Lower leg skin (tissue), 3 donors: Measurements from ENCODE around the gene H6PD.

Experiments
- POLR2A ChIP-seq, 2 donors: fragments of 450-650 bp; IDR thresholded peaks; one replicate each; pipeline ENCODE4 v1.6.1; 2016 to 2017; ENCODE audit warnings: antibody characterized with exemption in 2 of 2, mild to moderate bottlenecking in 1 of 2, moderate library complexity in 1 of 2
- TF ChIP-seq, protein P1 (sequence below), 3 donors: fragments of 450-650 bp; IDR thresholded peaks; one replicate each; pipeline ENCODE4 v1.5.1; 2016; ENCODE audit warnings: antibody characterized with exemption in 3 of 3, mild to moderate bottlenecking in 3 of 3, moderate library complexity in 2 of 3

DNA sequence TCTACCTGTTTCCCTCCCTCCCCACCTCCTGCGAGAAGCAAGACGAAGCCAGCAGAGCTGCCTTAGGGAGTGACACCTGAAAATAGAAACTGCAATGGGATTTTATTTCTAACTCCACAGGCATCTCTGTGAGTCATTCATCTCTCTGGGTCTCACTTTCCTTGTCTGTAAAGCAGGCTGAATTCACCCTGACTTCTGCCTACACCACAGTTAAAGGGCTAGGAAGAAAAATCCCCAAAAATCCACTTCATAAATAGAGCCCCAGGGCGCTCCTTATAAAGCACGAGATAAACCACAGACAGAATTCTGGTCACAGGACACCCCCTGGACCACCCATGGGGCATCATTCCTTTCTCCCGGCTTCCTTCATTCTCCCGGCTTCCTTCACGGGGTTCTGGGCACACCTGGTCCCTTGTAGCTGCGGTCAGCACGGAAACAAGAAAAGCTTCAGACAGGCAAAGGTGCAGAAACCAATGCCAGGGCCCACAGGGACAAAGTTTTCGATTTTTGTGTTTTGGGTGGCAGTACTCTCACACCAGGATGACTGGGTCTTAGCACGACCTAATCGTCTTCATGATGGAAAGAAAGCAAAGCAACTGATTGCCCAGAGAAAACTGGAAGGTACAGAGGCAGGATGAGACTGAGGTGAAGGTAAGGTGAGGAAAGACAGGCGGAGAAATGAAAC is 2.8 kb upstream of the H6PD start:
- TF ChIP-seq, protein P1, sequence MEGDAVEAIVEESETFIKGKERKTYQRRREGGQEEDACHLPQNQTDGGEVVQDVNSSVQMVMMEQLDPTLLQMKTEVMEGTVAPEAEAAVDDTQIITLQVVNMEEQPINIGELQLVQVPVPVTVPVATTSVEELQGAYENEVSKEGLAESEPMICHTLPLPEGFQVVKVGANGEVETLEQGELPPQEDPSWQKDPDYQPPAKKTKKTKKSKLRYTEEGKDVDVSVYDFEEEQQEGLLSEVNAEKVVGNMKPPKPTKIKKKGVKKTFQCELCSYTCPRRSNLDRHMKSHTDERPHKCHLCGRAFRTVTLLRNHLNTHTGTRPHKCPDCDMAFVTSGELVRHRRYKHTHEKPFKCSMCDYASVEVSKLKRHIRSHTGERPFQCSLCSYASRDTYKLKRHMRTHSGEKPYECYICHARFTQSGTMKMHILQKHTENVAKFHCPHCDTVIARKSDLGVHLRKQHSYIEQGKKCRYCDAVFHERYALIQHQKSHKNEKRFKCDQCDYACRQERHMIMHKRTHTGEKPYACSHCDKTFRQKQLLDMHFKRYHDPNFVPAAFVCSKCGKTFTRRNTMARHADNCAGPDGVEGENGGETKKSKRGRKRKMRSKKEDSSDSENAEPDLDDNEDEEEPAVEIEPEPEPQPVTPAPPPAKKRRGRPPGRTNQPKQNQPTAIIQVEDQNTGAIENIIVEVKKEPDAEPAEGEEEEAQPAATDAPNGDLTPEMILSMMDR (IDR thresholded peaks at IDR 0.05), result no peak
- no peak for TF ChIP-seq POLR2A (IDR thresholded peaks at IDR 0.05)
